Forelimb muscle (tissue), 1 donor: ENCODE data around the gene LSAMP. TPM values are rescaled to one million over a fixed set of nuclear protein-coding genes. Genes with fewer than 3 reads are reported as not detected.
"Not testable (repeated sequence)": the region's sequence is repeated elsewhere in the genome, so short reads cannot be mapped to it uniquely, and the experiment has no call there.

Source experiments
- DNase-seq: peaks from one replicate; pipeline ENCODE4 v3.0.0-alpha.2; 2013; ENCODE audit warnings: low read depth
- polyA plus RNA-seq: library from polyadenylated mRNA; unstranded; fragments of 120-200 nt; gene quantifications from one replicate; pipeline ENCODE4 v1.2.1, GENCODE V29; 2013; ENCODE audit not compliant: insufficient read length

LSAMP gene
- polyA plus RNA-seq, 1 donor: 4.5 TPM

DNA sequence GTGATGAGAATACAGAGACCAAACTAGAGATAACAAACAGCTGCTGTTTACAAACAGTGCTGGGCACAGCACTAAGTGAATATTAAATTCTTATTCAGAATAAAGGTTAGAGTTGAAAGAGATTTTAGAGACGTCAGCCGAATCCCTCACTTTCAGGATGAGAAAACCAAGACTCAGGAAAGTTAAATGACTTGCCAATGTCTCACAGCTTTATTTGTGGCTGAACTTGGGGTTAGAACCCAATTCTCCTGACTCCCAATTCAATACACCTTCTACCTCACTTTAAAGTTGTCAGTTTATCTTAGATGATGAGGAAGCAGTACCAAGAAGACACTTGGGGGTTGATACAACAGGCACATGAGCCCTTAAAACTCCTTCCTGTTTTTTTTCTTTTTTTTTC lies 641.1 kb downstream of the LSAMP start:
- DNase-seq: no peak

- DNase-seq: no peak
Measured at GRCh38 chr3:115803661-115804060, 641.6 kb downstream of the LSAMP start.

- DNase-seq: no peak
Measured at GRCh38 chr3:115800489-115801075, 644.7 kb downstream of the LSAMP start.

DNA sequence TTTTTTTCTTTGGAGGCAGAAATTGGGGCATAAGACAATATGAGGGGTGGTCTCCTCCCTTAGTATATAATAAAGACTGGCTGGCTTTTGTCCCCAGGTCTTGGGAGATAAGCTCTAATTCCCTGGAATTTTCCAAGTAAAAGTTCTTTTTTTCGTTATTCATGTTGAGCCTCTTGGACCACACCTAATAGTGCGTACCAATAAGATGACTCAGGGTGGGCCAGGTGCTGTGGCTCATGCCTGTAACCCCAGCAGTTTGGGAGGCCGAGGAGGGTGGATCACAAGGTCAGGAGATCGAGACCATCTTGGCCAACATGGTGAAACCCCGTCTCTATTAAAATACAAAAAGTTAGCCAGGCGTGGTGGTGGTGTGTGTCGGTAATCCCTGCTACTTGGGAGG lies 645.2 kb downstream of the LSAMP start:
- DNase-seq: not testable (repeated sequence)

DNA sequence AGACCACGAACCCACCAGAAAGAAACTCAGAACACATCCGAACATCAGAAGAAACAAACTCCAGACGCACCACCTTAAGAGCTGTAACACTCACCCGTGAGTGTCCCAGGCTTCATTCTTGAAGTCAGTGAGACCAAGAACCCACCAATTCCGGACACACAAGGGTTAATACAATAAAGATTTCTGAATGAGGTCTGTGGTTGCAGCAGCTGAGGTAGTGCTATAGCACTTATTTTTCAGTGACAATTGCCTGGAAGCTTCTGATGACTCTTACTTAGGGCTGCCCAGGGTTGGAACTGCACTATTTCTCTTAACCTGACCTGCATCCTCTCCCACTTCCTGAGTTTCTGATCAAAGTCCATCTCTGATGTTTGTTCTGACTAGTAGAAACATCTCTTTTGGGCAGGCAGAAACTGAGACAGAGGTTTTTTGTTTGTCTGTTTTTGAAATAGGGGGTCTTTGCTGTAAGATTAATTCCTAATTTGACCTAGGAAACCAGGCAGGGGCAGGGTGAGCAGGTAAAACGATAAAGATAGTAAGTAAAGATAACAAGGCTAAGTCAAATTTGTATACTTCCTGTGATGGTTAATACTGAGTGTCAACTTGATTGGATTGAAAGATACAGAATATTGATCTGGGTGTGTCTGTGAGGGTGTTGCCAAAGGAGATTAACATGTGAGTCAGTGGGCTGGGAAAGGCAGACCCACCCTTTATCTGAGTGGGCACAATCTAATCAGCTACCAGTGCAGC lies 652.9 kb downstream of the LSAMP start:
- no peak for DNase-seq

DNA sequence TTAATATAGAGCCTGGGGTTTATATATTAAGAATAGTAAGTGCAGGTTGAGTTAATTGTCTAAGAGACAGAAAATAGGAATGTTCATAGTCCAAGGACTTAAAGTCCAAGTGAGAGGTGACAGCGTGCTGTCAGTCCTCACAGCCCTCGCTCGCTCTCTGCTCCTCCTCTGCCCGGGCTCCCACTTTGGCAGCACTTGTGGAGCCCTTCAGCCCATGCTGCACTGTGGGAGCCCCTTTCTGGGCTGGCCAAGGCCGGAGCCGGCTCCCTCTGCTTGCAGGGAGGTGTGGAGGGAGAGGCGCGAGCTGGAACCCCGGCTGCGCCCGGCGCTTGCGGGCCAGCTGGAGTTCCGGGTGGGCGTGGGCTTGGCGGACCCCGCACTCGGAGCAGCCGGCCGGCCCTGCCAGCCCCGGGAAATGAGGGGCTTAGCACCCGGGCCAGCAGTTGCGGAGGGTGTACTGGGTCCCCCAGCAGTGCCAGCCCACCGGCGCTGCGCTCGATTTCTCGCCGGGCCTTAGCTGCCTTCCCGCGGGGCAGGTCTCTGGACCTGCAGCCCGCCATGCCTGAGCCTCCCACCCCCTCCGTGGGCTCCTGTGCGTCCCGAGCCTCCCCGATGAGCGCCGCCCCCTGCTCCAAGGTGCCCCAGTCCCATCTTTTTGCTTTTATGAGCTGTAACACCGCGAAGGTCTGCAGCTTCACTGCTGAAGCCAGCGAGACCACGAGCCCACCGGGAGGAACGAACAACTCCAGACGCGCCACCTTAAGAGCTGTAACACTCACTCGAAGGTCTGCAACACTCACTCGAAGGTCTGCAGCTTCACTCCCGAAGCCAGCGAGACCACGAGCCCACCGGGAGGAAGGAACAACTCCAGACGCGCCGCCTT lies 653.8 kb downstream of the LSAMP start:
- not testable (repeated sequence) for DNase-seq

- no peak for DNase-seq
Measured at GRCh38 chr3:115790759-115791158, 654.5 kb downstream of the LSAMP start.

GRCh38 chr3:115789481-115789880 lies 655.8 kb downstream of the LSAMP start:
- no peak for DNase-seq

- no peak for DNase-seq
Measured at GRCh38 chr3:115788921-115789470, 656.3 kb downstream of the LSAMP start.

GRCh38 chr3:115787818-115788217 lies 657.5 kb downstream of the LSAMP start:
- DNase-seq: no peak

DNA sequence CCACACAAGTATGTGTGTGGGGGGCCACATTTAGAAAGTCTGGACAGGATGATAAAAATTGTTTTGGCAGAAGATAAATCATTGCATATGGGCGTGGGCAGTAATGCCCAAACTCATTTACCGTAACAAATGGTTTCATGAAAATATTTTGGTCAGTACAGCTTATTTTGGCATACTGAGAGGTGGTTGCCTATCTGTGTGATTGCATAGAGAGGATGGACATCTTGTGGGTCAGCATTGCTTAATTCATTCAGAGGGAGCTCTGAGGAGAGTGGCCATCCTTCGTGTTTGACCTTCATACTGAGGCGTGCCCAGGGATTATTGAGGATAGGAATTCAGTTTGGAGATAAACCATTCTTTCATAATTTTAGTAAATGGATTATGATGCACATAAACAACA lies 659.5 kb downstream of the LSAMP start:
- no peak for DNase-seq

- DNase-seq: no peak
Measured at GRCh38 chr3:115784739-115785536, 660.3 kb downstream of the LSAMP start.

GRCh38 chr3:115783938-115784738 lies 661.1 kb downstream of the LSAMP start:
- DNase-seq: peak; percentile 71

GRCh38 chr3:115783426-115783825 lies 661.9 kb downstream of the LSAMP start:
- DNase-seq: not testable (repeated sequence)

GRCh38 chr3:115779011-115779410 lies 666.3 kb downstream of the LSAMP start:
- no peak for DNase-seq

DNA sequence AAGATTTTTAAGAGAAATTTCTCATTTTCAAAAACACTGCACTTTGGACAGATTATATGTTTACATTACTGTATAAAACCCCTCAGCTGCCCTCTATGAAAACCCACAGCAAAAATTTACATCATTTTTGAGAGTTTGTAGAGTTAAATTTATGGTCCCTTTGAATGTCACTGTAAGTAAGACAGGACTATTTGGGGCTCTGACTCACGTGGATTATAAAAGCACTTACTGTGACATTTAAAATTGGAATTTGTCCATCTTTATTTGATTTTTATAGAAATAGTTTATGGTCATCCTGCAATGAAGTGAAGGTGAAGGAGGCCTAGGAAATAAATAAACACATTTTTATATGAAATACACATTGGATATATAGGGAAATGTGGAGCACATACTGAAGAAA lies 672.3 kb downstream of the LSAMP start:
- DNase-seq: no peak

DNA sequence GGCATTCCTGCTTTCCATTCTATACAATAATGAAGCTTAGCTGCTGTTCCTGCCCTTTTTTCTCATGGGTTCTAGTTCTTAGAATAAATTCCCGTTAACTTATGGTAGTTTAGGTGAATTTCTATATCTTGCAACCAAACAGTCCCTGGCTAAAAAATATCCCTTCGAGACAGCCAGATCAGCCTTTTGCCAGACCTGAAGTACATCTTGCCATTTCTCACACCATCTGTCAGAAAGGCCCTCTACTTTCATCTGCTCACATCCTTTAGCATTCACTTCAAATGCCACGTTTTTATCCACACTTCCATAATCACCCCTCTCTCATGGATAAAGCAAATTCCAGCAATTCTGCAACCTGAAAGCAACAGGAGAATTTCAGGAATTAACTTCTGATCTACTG lies 676.6 kb downstream of the LSAMP start:
- DNase-seq: no peak

- no peak for DNase-seq
Measured at GRCh38 chr3:115766587-115767482, 678.5 kb downstream of the LSAMP start.

DNA sequence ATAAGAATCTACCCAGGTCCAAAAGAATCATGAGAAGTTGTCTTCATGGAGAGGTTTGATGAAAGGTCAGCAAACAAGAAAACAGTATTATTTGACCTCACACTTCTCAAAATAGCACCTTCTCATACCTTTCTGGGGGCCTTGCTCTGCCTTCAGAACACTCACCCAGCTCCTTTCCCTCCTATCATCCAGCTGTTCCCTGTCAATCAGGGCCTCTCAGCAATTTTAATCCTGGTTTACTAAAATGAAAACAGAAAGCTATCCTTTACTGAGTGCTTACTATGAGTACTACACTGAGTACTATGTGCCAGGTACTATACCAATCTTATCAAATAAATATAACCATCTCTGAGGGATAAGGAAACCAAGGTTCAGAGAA lies 683.4 kb downstream of the LSAMP start:
- DNase-seq: no peak

DNA sequence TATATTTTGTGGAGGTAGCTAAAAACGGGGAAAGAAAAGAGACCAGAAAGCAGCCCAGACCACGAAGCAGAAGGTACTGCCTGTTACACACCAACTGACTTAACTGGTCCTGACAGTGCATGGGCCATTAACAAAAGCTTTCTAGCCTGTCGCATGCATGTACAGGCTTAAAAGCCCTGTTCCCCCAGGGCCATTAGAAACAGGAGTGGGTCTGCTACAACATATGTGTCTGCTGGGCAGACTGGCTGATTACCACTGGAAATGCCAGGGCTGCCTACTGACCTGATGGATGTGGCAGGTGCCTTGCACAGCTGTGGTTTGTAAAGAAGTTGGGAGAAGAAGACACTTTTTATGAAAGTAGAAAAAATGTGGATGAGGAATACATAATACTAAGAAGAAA lies 684.6 kb downstream of the LSAMP start:
- DNase-seq: no peak
